Inferior parietal cortex (tissue), 1 donor: ENCODE measurements around the gene USF3.

Source experiments
- DNase-seq: peaks from one replicate; pipeline ENCODE4 v3.0.0-alpha.2; 2016; ENCODE audit errors: extremely low spot score

The USF3 gene

GRCh38 chr3:113698213-113698742, 1.8 kb upstream of the USF3 start:
- DNase-seq = no peak

GRCh38 chr3:113697500-113698090, 1.2 kb upstream of the USF3 start:
- DNase-seq = peak; percentile 48

- DNase-seq = peak; percentile 100
Measured at GRCh38 chr3:113696658-113697499, 437 bp upstream of the USF3 start.

- no peak for DNase-seq
Measured at GRCh38 chr3:113695431-113695785, 1.0 kb downstream of the USF3 start.

- no peak for DNase-seq
Measured at GRCh38 chr3:113690482-113690881, 6.0 kb downstream of the USF3 start.

- no peak for DNase-seq
Measured at GRCh38 chr3:113685956-113686721, 10.3 kb downstream of the USF3 start.

GRCh38 chr3:113685124-113685523, 11.3 kb downstream of the USF3 start:
- DNase-seq = no peak

- DNase-seq = no peak
Measured at GRCh38 chr3:113684271-113684819, 12.1 kb downstream of the USF3 start.

- no peak for DNase-seq
Measured at GRCh38 chr3:113678773-113679172, 17.7 kb downstream of the USF3 start.

- DNase-seq = no peak
Measured at GRCh38 chr3:113677737-113678136, 18.7 kb downstream of the USF3 start.

- DNase-seq = no peak
Measured at GRCh38 chr3:113676261-113676660, 20.2 kb downstream of the USF3 start.

GRCh38 chr3:113673593-113673992, 22.8 kb downstream of the USF3 start:
- DNase-seq = no peak

GRCh38 chr3:113668015-113668414, 28.4 kb downstream of the USF3 start:
- no peak for DNase-seq

GRCh38 chr3:113664523-113665094, 31.8 kb downstream of the USF3 start:
- DNase-seq = no peak

GRCh38 chr3:113663761-113664160, 32.7 kb downstream of the USF3 start:
- DNase-seq = no peak

- DNase-seq = no peak
Measured at GRCh38 chr3:113663324-113663750, 33.1 kb downstream of the USF3 start.

GRCh38 chr3:113662824-113663223, 33.6 kb downstream of the USF3 start:
- no peak for DNase-seq

- DNase-seq = no peak
Measured at GRCh38 chr3:113660896-113661295, 35.5 kb downstream of the USF3 start.

- DNase-seq = no peak
Measured at GRCh38 chr3:113660458-113660857, 36.0 kb downstream of the USF3 start.

GRCh38 chr3:113659996-113660395, 36.4 kb downstream of the USF3 start:
- no peak for DNase-seq

GRCh38 chr3:113659101-113659541, 37.3 kb downstream of the USF3 start:
- DNase-seq = no peak

GRCh38 chr3:113658107-113658506, 38.3 kb downstream of the USF3 start:
- no peak for DNase-seq
